GM20000 (cell line): ENCODE data around the gene RFK.

Experiments used
- DNase-seq: peaks from one replicate; pipeline ENCODE4 v3.0.0; 2012; ENCODE audit warnings: low spot score
- CTCF ChIP-seq: IDR thresholded peaks from 2 replicates; pipeline ENCODE4 v1.5.1; 2012; ENCODE audit warnings: mild to moderate bottlenecking, control low read depth; ENCODE audit errors: extremely low read depth, missing control alignments

RFK gene

GRCh38 chr9:76431601-76432000, 37.4 kb upstream of the RFK start:
- no peak for TF ChIP-seq CTCF
- no peak for DNase-seq

- no peak for TF ChIP-seq CTCF
- no peak for DNase-seq
Observed at GRCh38 chr9:76426807-76427419, 32.7 kb upstream of the RFK start.

- TF ChIP-seq CTCF = no peak
- no peak for DNase-seq
Observed at GRCh38 chr9:76425677-76426453, 31.6 kb upstream of the RFK start.

- TF ChIP-seq CTCF = no peak
- no peak for DNase-seq
Observed at GRCh38 chr9:76424491-76424890, 30.3 kb upstream of the RFK start.

- TF ChIP-seq CTCF = no peak
- DNase-seq = no peak
Observed at GRCh38 chr9:76423216-76424177, 29.3 kb upstream of the RFK start.

GRCh38 chr9:76419782-76420380, 25.7 kb upstream of the RFK start:
- DNase-seq = no peak
- peak; percentile 34 for TF ChIP-seq CTCF
